ENCODE results near the gene MSANTD2. TPM values are rescaled to one million over a fixed set of nuclear protein-coding genes. Genes with fewer than 3 reads are reported as not detected.

The MSANTD2 gene
- total RNA-seq, 4 donors from 2014 or later, result 5.2 to 16.4 (median 6.7) TPM

DNA sequence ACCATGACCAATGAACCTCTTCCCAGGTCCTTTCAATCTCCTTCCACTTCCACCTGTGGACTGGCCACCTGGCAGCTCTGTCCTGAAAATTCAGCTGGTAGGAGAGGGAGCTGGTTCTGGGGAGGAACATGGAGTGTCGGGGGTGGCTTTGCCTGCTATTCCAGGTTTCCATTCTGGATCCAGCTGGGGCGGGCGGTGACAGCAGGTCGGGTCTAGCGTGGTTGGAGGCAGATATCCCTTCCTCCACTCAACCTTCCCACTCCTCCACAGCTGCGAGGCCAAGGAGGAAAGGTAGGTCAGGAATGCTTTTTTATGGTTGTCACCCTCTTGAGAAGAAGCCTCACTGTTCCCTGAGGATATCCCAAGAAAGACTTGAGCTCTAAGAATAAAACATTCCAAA lies 57.2 kb downstream of the MSANTD2 start:
- Histone ChIP-seq H3K4me1 (peaks cover 30 to 50% (median 31%) of the 10 kb centered on the region in 3 donors), H3K27ac (no peak overlapping the region), H3K9me3 (no peaks in the 10 kb centered on the region), H3K27me3 (peaks cover 0 to 96% (median 0%) of the 10 kb centered on the region in 4 donors), H3K4me3 (no peak overlapping the region), H3K36me3 (no peaks in the 10 kb centered on the region)
- no peak for TF ChIP-seq POLR2A (IDR thresholded peaks at IDR 0.05)
- TF ChIP-seq, protein P1, sequence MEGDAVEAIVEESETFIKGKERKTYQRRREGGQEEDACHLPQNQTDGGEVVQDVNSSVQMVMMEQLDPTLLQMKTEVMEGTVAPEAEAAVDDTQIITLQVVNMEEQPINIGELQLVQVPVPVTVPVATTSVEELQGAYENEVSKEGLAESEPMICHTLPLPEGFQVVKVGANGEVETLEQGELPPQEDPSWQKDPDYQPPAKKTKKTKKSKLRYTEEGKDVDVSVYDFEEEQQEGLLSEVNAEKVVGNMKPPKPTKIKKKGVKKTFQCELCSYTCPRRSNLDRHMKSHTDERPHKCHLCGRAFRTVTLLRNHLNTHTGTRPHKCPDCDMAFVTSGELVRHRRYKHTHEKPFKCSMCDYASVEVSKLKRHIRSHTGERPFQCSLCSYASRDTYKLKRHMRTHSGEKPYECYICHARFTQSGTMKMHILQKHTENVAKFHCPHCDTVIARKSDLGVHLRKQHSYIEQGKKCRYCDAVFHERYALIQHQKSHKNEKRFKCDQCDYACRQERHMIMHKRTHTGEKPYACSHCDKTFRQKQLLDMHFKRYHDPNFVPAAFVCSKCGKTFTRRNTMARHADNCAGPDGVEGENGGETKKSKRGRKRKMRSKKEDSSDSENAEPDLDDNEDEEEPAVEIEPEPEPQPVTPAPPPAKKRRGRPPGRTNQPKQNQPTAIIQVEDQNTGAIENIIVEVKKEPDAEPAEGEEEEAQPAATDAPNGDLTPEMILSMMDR (IDR thresholded peaks at IDR 0.05), result no peak
- DNase-seq, result no peak
- intact Hi-C loops (cut with DNase I), result loop anchor here (5.0 kb wide), 1 partner anchor 71 kb away; the partner anchor contains the start of genes SIAE and SPA17
- 82 to 86% methylated on average over 5 of the region's 6 CpGs for WGBS, 2 donors

DNA sequence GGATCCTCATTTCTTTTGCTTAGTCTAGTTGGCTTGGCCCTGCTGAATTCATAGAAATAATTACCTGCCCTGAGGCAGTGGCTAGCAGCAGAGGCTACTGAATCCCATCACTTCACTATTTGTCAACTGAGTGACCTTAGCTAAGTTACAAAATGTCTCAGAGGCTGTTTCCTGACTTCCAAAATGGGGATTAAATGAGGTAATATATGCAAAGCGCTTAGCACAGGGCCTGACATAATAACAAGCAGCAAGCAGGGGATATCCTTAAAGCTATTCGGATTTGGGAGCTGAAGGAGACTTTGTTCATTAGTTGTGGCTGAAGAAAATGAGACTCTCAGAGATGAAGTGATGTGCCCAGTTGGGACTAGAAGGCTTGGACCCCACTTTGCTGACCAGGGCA lies 57.7 kb downstream of the MSANTD2 start:
- no peak for DNase-seq
- Histone ChIP-seq H3K27ac (no peak overlapping the region), H3K4me1 (peaks cover 30 to 45% (median 31%) of the 10 kb centered on the region in 3 donors), H3K36me3 (no peaks in the 10 kb centered on the region), H3K9me3 (no peaks in the 10 kb centered on the region), H3K4me3 (no peak overlapping the region), H3K27me3 (peaks cover 0 to 93% (median 0%) of the 10 kb centered on the region in 4 donors)
- intact Hi-C loops (cut with DNase I), result loop anchor here (5.0 kb wide), 1 partner anchor 70 kb away; the partner anchor contains the start of genes SIAE and SPA17
- TF ChIP-seq, protein P1 (IDR thresholded peaks at IDR 0.05), result no peak
- no peak for TF ChIP-seq POLR2A (IDR thresholded peaks at IDR 0.05)
- WGBS, 2 donors, result 92 to 94% methylated on average over 2 of the region's 2 CpGs

DNA sequence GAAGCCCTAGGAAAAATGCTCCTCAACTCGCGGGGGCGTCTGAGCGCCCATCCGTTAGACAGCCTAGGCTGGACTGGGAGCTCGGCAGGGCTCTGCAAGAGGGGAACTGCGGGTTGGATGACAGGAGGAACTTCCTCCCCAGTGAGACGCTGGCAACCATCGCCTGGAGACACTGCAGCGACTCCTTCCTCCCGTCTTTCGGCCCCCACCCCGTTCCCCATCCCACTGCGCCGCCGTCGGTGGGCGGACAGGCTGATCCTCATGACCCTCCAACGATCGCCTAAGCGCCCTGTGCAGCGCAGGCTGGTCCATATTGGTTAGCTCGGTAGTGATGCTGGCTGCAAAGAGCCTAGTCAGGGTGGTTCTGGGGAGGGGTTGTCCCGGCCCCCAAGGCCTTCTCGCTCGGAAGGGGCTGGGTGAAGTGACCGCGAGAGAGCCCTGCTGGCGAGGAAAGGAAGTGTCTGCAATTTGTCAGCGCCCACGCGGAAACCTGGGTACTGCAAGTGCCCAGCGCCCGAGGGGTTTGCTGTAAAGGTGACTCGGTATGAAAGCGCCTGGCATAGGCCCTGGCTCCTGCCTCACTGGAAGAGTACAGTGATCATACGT lies 59.8 kb downstream of the MSANTD2 start:
- Histone ChIP-seq H3K4me1 (peaks cover 13 to 24% (median 19%) of the 10 kb centered on the region in 3 donors), H3K27ac (peak overlapping the region in 1 of 4 donors; percentile 54), H3K9me3 (no peaks in the 10 kb centered on the region), H3K27me3 (peaks cover 0 to 71% (median 0%) of the 10 kb centered on the region in 4 donors), H3K4me3 (peak overlapping the region; percentile 36 to 78 (median 54)), H3K36me3 (no peaks in the 10 kb centered on the region)
- no peak for DNase-seq
- WGBS, 2 donors, result 0 to 2% methylated on average over 7 to 21 of the region's 37 CpGs
- intact Hi-C loops (cut with DNase I), result loop anchor here (5.0 kb wide), 1 partner anchor 68 kb away; the partner anchor contains the start of genes SIAE and SPA17
- no peak for TF ChIP-seq POLR2A (IDR thresholded peaks at IDR 0.05)
- TF ChIP-seq, protein P1 (IDR thresholded peaks at IDR 0.05), result peak in 4 of 6 experiments; percentile 32 to 66 (median 42)

DNA sequence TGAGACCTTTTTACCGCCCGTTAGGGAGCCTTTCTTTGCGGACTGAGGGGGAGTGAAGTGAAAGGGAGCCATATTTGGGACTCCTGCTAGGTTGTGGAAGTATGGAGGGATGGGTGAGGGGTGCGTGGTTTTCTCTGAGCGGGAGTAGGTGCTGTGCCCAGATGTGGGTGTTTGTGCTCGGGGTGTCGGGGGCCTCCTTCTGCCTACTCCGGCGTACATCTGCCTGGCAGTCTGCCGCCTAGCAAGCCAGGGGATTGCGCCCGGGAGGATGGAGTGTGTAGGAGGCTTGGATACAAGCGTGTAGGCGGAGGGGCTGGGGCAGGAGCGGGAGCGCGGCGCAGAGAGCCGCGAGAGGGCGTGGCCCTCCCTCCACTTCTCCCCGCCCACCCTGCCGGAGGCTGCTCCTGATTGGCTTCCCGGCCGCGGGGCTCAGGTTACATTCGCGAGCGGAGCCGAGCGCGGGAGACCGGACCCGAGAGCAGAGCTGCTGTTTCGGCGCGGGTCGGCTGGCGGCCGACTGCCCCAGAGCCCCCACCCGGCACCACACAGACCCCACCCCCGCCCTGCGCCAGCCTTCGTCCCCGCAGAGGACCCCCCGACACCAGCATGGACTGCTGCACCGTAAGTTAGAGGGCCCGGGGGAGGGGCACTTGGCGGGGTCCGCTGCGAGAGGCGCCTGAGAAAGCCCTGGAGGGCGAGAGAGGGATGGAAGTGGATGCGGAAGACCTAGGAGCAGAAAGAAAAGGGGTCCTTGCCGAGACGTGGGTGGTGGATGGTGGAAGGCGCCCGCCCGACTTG lies 60.5 kb downstream of the MSANTD2 start, which contains the start of gene NRGN:
TSS of gene NRGN (plus strand) at position 464 of the 798 bp plus-strand sequence. CDS start at position 607, 143 bp downstream.
- Histone ChIP-seq H3K4me1 (peaks cover 13 to 20% (median 17%) of the 10 kb centered on the region in 3 donors), H3K36me3 (no peaks in the 10 kb centered on the region), H3K27ac (peak within 1 kb of the TSS in 2 of 4 donors; percentile 54 to 62), H3K4me3 (peak within 1 kb of the TSS; percentile 36 to 78 (median 54)), H3K27me3 (peaks cover 0 to 64% (median 0%) of the 10 kb centered on the region in 4 donors), H3K9me3 (no peaks in the 10 kb centered on the region)
- no peak for TF ChIP-seq POLR2A (IDR thresholded peaks at IDR 0.05)
- TF ChIP-seq, protein P1 (IDR thresholded peaks at IDR 0.05), result no peak
- peak; percentile 49 for DNase-seq
- WGBS, 2 donors, result 3% methylated on average over 11 to 32 of the region's 59 CpGs
- intact Hi-C loops (cut with DNase I), result loop anchor here (5.0 kb wide), 1 partner anchor 67 kb away; the partner anchor contains the start of genes SIAE and SPA17

Data from esophagus squamous epithelium (tissue), 5 donors.